ENCODE measurements around the gene ZPBP2. TPM values are rescaled to one million over a fixed set of nuclear protein-coding genes. Genes with fewer than 3 reads are reported as not detected.
"Not testable (repeated sequence)": the region's sequence is repeated elsewhere in the genome, so short reads cannot be mapped to it uniquely, and the experiment has no call there.

ZPBP2 gene
- total RNA-seq, 1 donor from 2014 or later: not detected

DNA sequence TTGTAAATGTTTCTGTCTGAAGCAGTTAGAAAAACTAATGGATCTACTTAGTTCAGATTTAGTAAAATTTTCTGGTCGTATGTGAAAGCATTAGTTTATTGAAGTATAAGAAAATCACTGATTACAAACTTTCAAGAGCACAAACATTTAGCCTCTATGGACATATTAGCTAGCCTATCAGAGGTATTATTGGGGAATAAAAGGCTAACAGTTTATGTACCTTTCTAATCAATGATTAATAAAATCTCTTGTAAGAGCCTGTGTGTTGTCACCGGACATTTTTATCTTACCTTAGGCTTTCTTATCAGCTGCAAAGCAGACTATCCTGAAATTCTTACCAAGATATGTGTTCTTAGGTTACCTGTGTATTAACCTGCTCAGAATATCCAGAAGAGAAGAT, 21.2 kb downstream of the ZPBP2 start:
- no peak for DNase-seq (ENCODE audit: low read depth)
- TF ChIP-seq, protein P1, sequence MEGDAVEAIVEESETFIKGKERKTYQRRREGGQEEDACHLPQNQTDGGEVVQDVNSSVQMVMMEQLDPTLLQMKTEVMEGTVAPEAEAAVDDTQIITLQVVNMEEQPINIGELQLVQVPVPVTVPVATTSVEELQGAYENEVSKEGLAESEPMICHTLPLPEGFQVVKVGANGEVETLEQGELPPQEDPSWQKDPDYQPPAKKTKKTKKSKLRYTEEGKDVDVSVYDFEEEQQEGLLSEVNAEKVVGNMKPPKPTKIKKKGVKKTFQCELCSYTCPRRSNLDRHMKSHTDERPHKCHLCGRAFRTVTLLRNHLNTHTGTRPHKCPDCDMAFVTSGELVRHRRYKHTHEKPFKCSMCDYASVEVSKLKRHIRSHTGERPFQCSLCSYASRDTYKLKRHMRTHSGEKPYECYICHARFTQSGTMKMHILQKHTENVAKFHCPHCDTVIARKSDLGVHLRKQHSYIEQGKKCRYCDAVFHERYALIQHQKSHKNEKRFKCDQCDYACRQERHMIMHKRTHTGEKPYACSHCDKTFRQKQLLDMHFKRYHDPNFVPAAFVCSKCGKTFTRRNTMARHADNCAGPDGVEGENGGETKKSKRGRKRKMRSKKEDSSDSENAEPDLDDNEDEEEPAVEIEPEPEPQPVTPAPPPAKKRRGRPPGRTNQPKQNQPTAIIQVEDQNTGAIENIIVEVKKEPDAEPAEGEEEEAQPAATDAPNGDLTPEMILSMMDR (conservative IDR thresholded peaks at IDR 0.05; ENCODE audit: low read depth, low read length): no peak
- no peak overlapping the region for H3K4me3 ChIP-seq (ENCODE audit: low read depth, low read length)

GRCh38 chr17:39894681-39895376, 26.8 kb downstream of the ZPBP2 start:
- no peak for DNase-seq (ENCODE audit: low read depth)

GRCh38 chr17:39898088-39898487, 30.1 kb downstream of the ZPBP2 start:
- DNase-seq (ENCODE audit: low read depth): no peak
- TF ChIP-seq, protein P1 (conservative IDR thresholded peaks at IDR 0.05; ENCODE audit: low read depth, low read length): no peak
- H3K4me3 ChIP-seq (ENCODE audit: low read depth, low read length): no peak overlapping the region

More at GRCh38 chr17:39894681-39895376, 26.8 kb downstream of the ZPBP2 start:
- TF ChIP-seq, protein P1 (conservative IDR thresholded peaks at IDR 0.05; ENCODE audit: low read depth, low read length): no peak
- H3K4me3 ChIP-seq (ENCODE audit: low read depth, low read length): no peak overlapping the region

DNA sequence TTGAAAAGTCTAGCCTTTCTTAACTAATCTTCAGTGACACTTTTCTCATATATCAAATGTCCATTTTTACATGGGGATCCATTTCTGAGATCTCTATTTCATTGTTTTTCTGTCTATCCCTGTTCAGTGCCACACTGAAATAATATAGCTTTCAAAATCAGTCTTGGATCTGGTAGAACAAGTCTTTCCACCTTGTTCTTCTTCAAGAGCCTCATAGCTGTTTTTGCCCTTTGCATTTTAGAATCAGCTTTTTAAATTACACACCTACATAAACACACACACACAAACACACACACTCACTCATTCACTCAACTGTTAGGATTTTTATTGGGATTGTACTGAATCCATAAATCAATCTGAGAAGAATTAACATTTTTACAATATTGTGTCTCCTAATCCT, 31.2 kb downstream of the ZPBP2 start:
- no peak overlapping the region for H3K4me3 ChIP-seq (ENCODE audit: low read depth, low read length)
- TF ChIP-seq, protein P1 (conservative IDR thresholded peaks at IDR 0.05; ENCODE audit: low read depth, low read length): no peak
- DNase-seq (ENCODE audit: low read depth): no peak

- DNase-seq (ENCODE audit: low read depth); H3K4me3 ChIP-seq (ENCODE audit: low read depth, low read length): not testable (repeated sequence)
Observed at GRCh38 chr17:39902027-39902426, 34.0 kb downstream of the ZPBP2 start.

- DNase-seq (ENCODE audit: low read depth): no peak
- TF ChIP-seq, protein P1 (conservative IDR thresholded peaks at IDR 0.05; ENCODE audit: low read depth, low read length): no peak
- H3K4me3 ChIP-seq (ENCODE audit: low read depth, low read length): no peak overlapping the region
Observed at GRCh38 chr17:39903158-39903884, 35.3 kb downstream of the ZPBP2 start.

GRCh38 chr17:39904990-39905288, 36.9 kb downstream of the ZPBP2 start:
- H3K4me3 ChIP-seq (ENCODE audit: low read depth, low read length): no peak overlapping the region
- DNase-seq (ENCODE audit: low read depth): no peak
- TF ChIP-seq, protein P1 (conservative IDR thresholded peaks at IDR 0.05; ENCODE audit: low read depth, low read length): no peak
